ENCODE measurements around the gene PRR14L. TPM values are rescaled to one million over a fixed set of nuclear protein-coding genes. Genes with fewer than 3 reads are reported as not detected.

The PRR14L gene
- total RNA-seq, 1 experiment from 2014 or later = 60.5 TPM

GRCh38 chr22:31733580-31734079, 16.3 kb downstream of the PRR14L start:
- no peak overlapping the region for H3K4me3 Mint-ChIP-seq (ENCODE audit: low read depth, unreplicated experiment)
- H3K4me1 Mint-ChIP-seq (ENCODE audit: low read depth, unreplicated experiment) = peaks cover 30% of the 10 kb centered on the region
- CTCF ChIA-PET = no interaction called here
- intact Hi-C loops (cut with micrococcal nuclease; ENCODE audit: unreplicated experiment) = no loop called here
- DNase-seq = no peak
- H3K9me3 Mint-ChIP-seq (ENCODE audit: low read depth, unreplicated experiment) = no peaks in the 10 kb centered on the region
- H3K27me3 Mint-ChIP-seq (ENCODE audit: unreplicated experiment) = no peaks in the 10 kb centered on the region
- H3K27ac Mint-ChIP-seq (ENCODE audit: unreplicated experiment) = no peak overlapping the region
- BruUV-seq (replicated peaks) = no TSS peak
- TF ChIP-seq CTCF (IDR thresholded peaks at IDR 0.05; ENCODE audit: unreplicated experiment) = no peak
- peaks cover 42% of the 10 kb centered on the region for H3K36me3 Mint-ChIP-seq (ENCODE audit: insufficient read depth, unreplicated experiment)

GRCh38 chr22:31732089-31732829, 17.7 kb downstream of the PRR14L start:
- intact Hi-C loops (cut with micrococcal nuclease; ENCODE audit: unreplicated experiment) = no loop called here
- Mint-ChIP-seq H3K9me3 (ENCODE audit: low read depth, unreplicated experiment) (no peaks in the 10 kb centered on the region), H3K36me3 (ENCODE audit: insufficient read depth, unreplicated experiment) (peaks cover 35% of the 10 kb centered on the region), H3K27ac (ENCODE audit: unreplicated experiment) (no peak overlapping the region), H3K27me3 (ENCODE audit: unreplicated experiment) (no peaks in the 10 kb centered on the region), H3K4me1 (ENCODE audit: low read depth, unreplicated experiment) (peaks cover 30% of the 10 kb centered on the region), H3K4me3 (ENCODE audit: low read depth, unreplicated experiment) (no peak overlapping the region)
- BruUV-seq (replicated peaks) = no TSS peak
- no peak for TF ChIP-seq CTCF (IDR thresholded peaks at IDR 0.05; ENCODE audit: unreplicated experiment)
- no peak for DNase-seq
- CTCF ChIA-PET = interaction anchor here (0.6 kb wide), 1 partner anchor 213 kb away, joined by 3 read pairs; no protein-coding TSS in a partner anchor

GRCh38 chr22:31730344-31730711, 19.6 kb downstream of the PRR14L start:
- H3K27me3 Mint-ChIP-seq (ENCODE audit: unreplicated experiment) = no peaks in the 10 kb centered on the region
- intact Hi-C loops (cut with micrococcal nuclease; ENCODE audit: unreplicated experiment) = no loop called here
- no peaks in the 10 kb centered on the region for H3K9me3 Mint-ChIP-seq (ENCODE audit: low read depth, unreplicated experiment)
- no TSS peak for BruUV-seq (replicated peaks)
- H3K4me1 Mint-ChIP-seq (ENCODE audit: low read depth, unreplicated experiment) = peaks cover 30% of the 10 kb centered on the region
- peak; percentile 14 for TF ChIP-seq CTCF (IDR thresholded peaks at IDR 0.05; ENCODE audit: unreplicated experiment)
- CTCF ChIA-PET = no interaction called here
- H3K27ac Mint-ChIP-seq (ENCODE audit: unreplicated experiment) = no peak overlapping the region
- H3K4me3 Mint-ChIP-seq (ENCODE audit: low read depth, unreplicated experiment) = no peak overlapping the region
- H3K36me3 Mint-ChIP-seq (ENCODE audit: insufficient read depth, unreplicated experiment) = peaks cover 25% of the 10 kb centered on the region
- no peak for DNase-seq

GRCh38 chr22:31728857-31729256, 21.1 kb downstream of the PRR14L start:
- no peak overlapping the region for H3K27ac Mint-ChIP-seq (ENCODE audit: unreplicated experiment)
- H3K9me3 Mint-ChIP-seq (ENCODE audit: low read depth, unreplicated experiment) = no peaks in the 10 kb centered on the region
- H3K4me3 Mint-ChIP-seq (ENCODE audit: low read depth, unreplicated experiment) = no peak overlapping the region
- H3K4me1 Mint-ChIP-seq (ENCODE audit: low read depth, unreplicated experiment) = peaks cover 20% of the 10 kb centered on the region
- intact Hi-C loops (cut with micrococcal nuclease; ENCODE audit: unreplicated experiment) = no loop called here
- no peak for TF ChIP-seq CTCF (IDR thresholded peaks at IDR 0.05; ENCODE audit: unreplicated experiment)
- BruUV-seq (replicated peaks) = no TSS peak
- CTCF ChIA-PET = interaction anchor here (0.6 to 0.7 kb wide), 2 partner anchors 20 to 315 kb away, joined by 3 to 4 read pairs; no protein-coding TSS in a partner anchor
- DNase-seq = no peak
- H3K36me3 Mint-ChIP-seq (ENCODE audit: insufficient read depth, unreplicated experiment) = peaks cover 27% of the 10 kb centered on the region
- no peaks in the 10 kb centered on the region for H3K27me3 Mint-ChIP-seq (ENCODE audit: unreplicated experiment)
